ENCODE measurements around the gene PPIC. TPM values are rescaled to one million over a fixed set of nuclear protein-coding genes. Genes with fewer than 3 reads are reported as not detected.
"Not testable (repeated sequence)": the region's sequence is repeated elsewhere in the genome, so short reads cannot be mapped to it uniquely, and the experiment has no call there.

The PPIC gene
- total RNA-seq, 1 experiment from 2014 or later, result 133 TPM

- H3K27me3 ChIP-seq (replicated peaks), result no peaks in the 10 kb centered on the region
- DNase-seq (ENCODE audit: low read depth in 1 of 2, low spot score in 2 of 2), result no peak
- H3K9me3 ChIP-seq (replicated peaks), result no peaks in the 10 kb centered on the region
- no peaks in the 10 kb centered on the region for H3K4me1 ChIP-seq (replicated peaks)
- H3K27ac ChIP-seq, result no peak overlapping the region
- H3K4me3 ChIP-seq, result no peak overlapping the region
- H3K36me3 ChIP-seq, result no peaks in the 10 kb centered on the region
These were observed 39.2 kb downstream of the PPIC start for GRCh38 chr5:122997294-122997693.

GRCh38 chr5:122996091-122996490 lies 40.4 kb downstream of the PPIC start:
- no peak overlapping the region for H3K27ac ChIP-seq
- H3K36me3 ChIP-seq, result no peaks in the 10 kb centered on the region
- no peaks in the 10 kb centered on the region for H3K9me3 ChIP-seq (replicated peaks)
- H3K4me3 ChIP-seq, result no peak overlapping the region
- H3K4me1 ChIP-seq (replicated peaks), result no peaks in the 10 kb centered on the region
- no peak for DNase-seq (ENCODE audit: low read depth in 1 of 2, low spot score in 2 of 2)
- H3K27me3 ChIP-seq (replicated peaks), result no peaks in the 10 kb centered on the region

GRCh38 chr5:122985954-122986721 lies 50.4 kb downstream of the PPIC start:
- H3K27ac ChIP-seq, result no peak overlapping the region
- H3K9me3 ChIP-seq (replicated peaks), result no peaks in the 10 kb centered on the region
- H3K4me3 ChIP-seq, result no peak overlapping the region
- H3K36me3 ChIP-seq, result no peaks in the 10 kb centered on the region
- no peaks in the 10 kb centered on the region for H3K27me3 ChIP-seq (replicated peaks)
- DNase-seq (ENCODE audit: low read depth in 1 of 2, low spot score in 2 of 2), result no peak
- peaks cover 7% of the 10 kb centered on the region for H3K4me1 ChIP-seq (replicated peaks)

- peak in 1 of 2 experiments; percentile 28 for DNase-seq (ENCODE audit: low read depth in 1 of 2, low spot score in 2 of 2)
- Histone ChIP-seq H3K9me3 (replicated peaks) (no peaks in the 10 kb centered on the region), H3K4me3 (no peak overlapping the region), H3K27me3 (replicated peaks) (no peaks in the 10 kb centered on the region), H3K4me1 (replicated peaks) (peaks cover 7% of the 10 kb centered on the region), H3K36me3 (no peaks in the 10 kb centered on the region), H3K27ac (no peak overlapping the region)
These were observed 51.4 kb downstream of the PPIC start for GRCh38 chr5:122985006-122985700.

- Histone ChIP-seq H3K27ac (no peak overlapping the region), H3K27me3 (replicated peaks) (no peaks in the 10 kb centered on the region), H3K4me3 (no peak overlapping the region), H3K9me3 (replicated peaks) (no peaks in the 10 kb centered on the region), H3K36me3 (no peaks in the 10 kb centered on the region), H3K4me1 (replicated peaks) (peaks cover 7% of the 10 kb centered on the region)
- DNase-seq (ENCODE audit: low read depth in 1 of 2, low spot score in 2 of 2), result no peak
These were observed 52.1 kb downstream of the PPIC start for GRCh38 chr5:122984425-122984824.

- H3K9me3 ChIP-seq (replicated peaks), result no peaks in the 10 kb centered on the region
- no peak for DNase-seq (ENCODE audit: low read depth in 1 of 2, low spot score in 2 of 2)
- H3K27me3 ChIP-seq (replicated peaks), result no peaks in the 10 kb centered on the region
- H3K27ac ChIP-seq, result no peak overlapping the region
- no peak overlapping the region for H3K4me3 ChIP-seq
- no peaks in the 10 kb centered on the region for H3K36me3 ChIP-seq
- peaks cover 7% of the 10 kb centered on the region for H3K4me1 ChIP-seq (replicated peaks)
These were observed 54.1 kb downstream of the PPIC start for GRCh38 chr5:122982376-122982775.

- no peaks in the 10 kb centered on the region for H3K9me3 ChIP-seq (replicated peaks)
- H3K4me1 ChIP-seq (replicated peaks), result peaks cover 7% of the 10 kb centered on the region
- H3K36me3 ChIP-seq, result no peaks in the 10 kb centered on the region
These were observed 54.7 kb downstream of the PPIC start for GRCh38 chr5:122981846-122982245.

GRCh38 chr5:122978644-122979297 lies 57.8 kb downstream of the PPIC start:
- H3K36me3 ChIP-seq, result no peaks in the 10 kb centered on the region
- no peak overlapping the region for H3K27ac ChIP-seq
- no peak overlapping the region for H3K4me3 ChIP-seq
- DNase-seq (ENCODE audit: low read depth in 1 of 2, low spot score in 2 of 2), result no peak
- H3K27me3 ChIP-seq (replicated peaks), result no peaks in the 10 kb centered on the region
- H3K4me1 ChIP-seq (replicated peaks), result no peaks in the 10 kb centered on the region
- no peaks in the 10 kb centered on the region for H3K9me3 ChIP-seq (replicated peaks)

More at GRCh38 chr5:122981846-122982245, 54.7 kb downstream of the PPIC start:
- DNase-seq (ENCODE audit: low read depth in 1 of 2, low spot score in 2 of 2), result no peak
- Histone ChIP-seq H3K27ac (no peak overlapping the region), H3K4me3 (no peak overlapping the region), H3K27me3 (replicated peaks) (no peaks in the 10 kb centered on the region)

- no peak for DNase-seq (ENCODE audit: low read depth in 1 of 2, low spot score in 2 of 2)
- H3K27me3 ChIP-seq (replicated peaks), result no peaks in the 10 kb centered on the region
These were observed 58.5 kb downstream of the PPIC start for GRCh38 chr5:122978068-122978467.

GRCh38 chr5:122977319-122977718 lies 59.2 kb downstream of the PPIC start:
- no peak overlapping the region for H3K4me3 ChIP-seq
- no peaks in the 10 kb centered on the region for H3K27me3 ChIP-seq (replicated peaks)
- no peak for DNase-seq (ENCODE audit: low read depth in 1 of 2, low spot score in 2 of 2)
- no peaks in the 10 kb centered on the region for H3K4me1 ChIP-seq (replicated peaks)
- no peaks in the 10 kb centered on the region for H3K36me3 ChIP-seq
- no peak overlapping the region for H3K27ac ChIP-seq
- H3K9me3 ChIP-seq (replicated peaks), result no peaks in the 10 kb centered on the region

More at GRCh38 chr5:122978068-122978467, 58.5 kb downstream of the PPIC start:
- Histone ChIP-seq H3K4me1 (replicated peaks) (no peaks in the 10 kb centered on the region), H3K4me3 (no peak overlapping the region), H3K36me3 (no peaks in the 10 kb centered on the region), H3K9me3 (replicated peaks) (no peaks in the 10 kb centered on the region), H3K27ac (no peak overlapping the region)

GRCh38 chr5:122974251-122974650 lies 62.3 kb downstream of the PPIC start:
- not testable (repeated sequence) for H3K36me3 ChIP-seq; H3K9me3 ChIP-seq (replicated peaks); H3K27ac ChIP-seq; H3K4me1 ChIP-seq (replicated peaks); DNase-seq (ENCODE audit: low read depth in 1 of 2, low spot score in 2 of 2); H3K27me3 ChIP-seq (replicated peaks); H3K4me3 ChIP-seq

GRCh38 chr5:122973759-122974158 lies 62.8 kb downstream of the PPIC start:
- not testable (repeated sequence) for H3K4me1 ChIP-seq (replicated peaks); H3K4me3 ChIP-seq; H3K27me3 ChIP-seq (replicated peaks); H3K9me3 ChIP-seq (replicated peaks); DNase-seq (ENCODE audit: low read depth in 1 of 2, low spot score in 2 of 2); H3K36me3 ChIP-seq; H3K27ac ChIP-seq

Data from SJSA1 (cell line).